Right lobe of liver (tissue), 6 donors: ENCODE results near the gene LIMK2. TPM values are rescaled to one million over a fixed set of nuclear protein-coding genes. Genes with fewer than 3 reads are reported as not detected.
"Not testable (repeated sequence)": the region's sequence is repeated elsewhere in the genome, so short reads cannot be mapped to it uniquely, and the experiment has no call there.

Experiments
- ATAC-seq, 4 donors: fragments of 200-7000 bp; cut with Tn5 transposase; one replicate each; pipeline ENCODE4 v1.9.1; 2020; ENCODE audit warnings: mild to moderate bottlenecking in 4 of 4, moderate library complexity in 4 of 4
- DNase-seq, 3 donors: peaks; one replicate each; pipeline ENCODE4 v3.0.0-alpha.2; 2020
- H3K27ac ChIP-seq, 3 donors: fragments of 200-600 bp; one replicate each; pipeline ENCODE4 v1.8.0; 2022
- H3K27me3 ChIP-seq, 2 donors: fragments of 200-600 bp; one replicate each; pipeline ENCODE4 v1.8.0; 2022
- H3K36me3 ChIP-seq, 4 donors: fragments of 200-600 bp; sonication (generic) in 1 of 4; one replicate each; pipeline versions ENCODE4 v1.5.1 to v1.8.0; 2017 to 2022; ENCODE audit warnings: control low read depth in 1 of 4
- H3K4me1 ChIP-seq, 4 donors: fragments of 200-600 bp; sonication (generic) in 1 of 4; one replicate each; pipeline versions ENCODE4 v1.5.1 to v1.8.0; 2017 to 2022; ENCODE audit warnings: control low read depth in 1 of 4
- H3K4me3 ChIP-seq, 3 donors: fragments of 200-600 bp; one replicate each; pipeline ENCODE4 v1.8.0; 2022
- H3K9me3 ChIP-seq, 4 donors: fragments of 200-600 bp; sonication (generic) in 1 of 4; one replicate each; pipeline versions ENCODE4 v1.5.1 to v1.8.0; 2017 to 2022; ENCODE audit warnings: control low read depth in 1 of 4
- POLR2A ChIP-seq: fragments of 450-650 bp; IDR thresholded peaks from one replicate; pipeline ENCODE4 v1.6.1; 2017; ENCODE audit warnings: antibody characterized with exemption, mild to moderate bottlenecking
- WGBS: methylation state at CpG from one replicate; pipeline ENCODE4 v1.1.6; 2018; ENCODE audit warnings: low coverage, low lambda C conversion rate; ENCODE audit not compliant: insufficient coverage; ENCODE audit errors: missing lambda C conversion rate; 5-methylcytosine and 5-hydroxymethylcytosine counted together
- intact Hi-C, 2 donors: fragments of 100-400 bp; cut with DNase I; formaldehyde crosslinking; loops; one replicate each; pipeline versions ENCODE4 v1.11.2 to v1.14.1; 2022
- total RNA-seq, 6 experiments: library from RNA; depleted of rRNA in 2 of 6; stranded (reverse); fragments of >200 nt in 2 of 6; fragmentation: NEBNext Ultra II Directional in 3 of 6; extraction: Animal tissue kit (Norgen Biotek cat#: 25700) in 3 of 6; gene quantifications; one replicate each; pipeline versions ENCODE4 v1.1.0 to v1.2.4, GENCODE V29; 2016 to 2023
- TF ChIP-seq, protein P1 (sequence below), 4 donors: fragments of 200-600 bp in 3 of 4; fragments of 450-650 bp in 1 of 4; IDR thresholded peaks; one replicate each; pipeline versions ENCODE4 v1.5.1 to v1.8.0; 2016 to 2022; ENCODE audit warnings: antibody characterized with exemption in 4 of 4, mild to moderate bottlenecking in 2 of 4
- donor health status: DM: no; HTN: yes; CAD: no.
- donor health status: DM: no; HTN: no; CAD: no.
- donor health status: DM: no; HTN: no; CAD: no.
- donor health status: DM: no; HTN: yes; CAD: no.
- donor health status: DM: no; HTN: yes; CAD: no.

Gene LIMK2
- total RNA-seq, 6 experiments from 2014 or later = 6.3 to 47.9 (median 19.6) TPM

DNA sequence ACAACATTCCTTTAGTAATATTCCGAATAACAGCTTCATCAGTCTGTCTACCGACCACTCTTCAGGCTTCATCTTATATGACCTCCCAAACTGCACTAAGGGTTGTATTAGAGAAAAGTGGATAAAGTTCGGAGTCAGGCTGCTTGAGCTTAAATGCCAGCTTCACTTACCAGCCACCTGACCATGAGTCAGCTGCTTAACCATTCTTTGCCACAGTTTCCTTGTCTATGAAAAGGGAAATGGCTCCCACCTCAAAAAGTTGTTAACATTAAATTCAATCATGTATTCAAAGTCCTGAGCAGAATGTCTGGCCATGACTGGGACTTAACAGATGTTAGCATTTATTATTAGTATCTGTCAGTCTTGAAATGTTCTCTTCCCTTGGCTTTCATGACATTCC is 20.9 kb downstream of the LIMK2 start:
- Histone ChIP-seq H3K27ac (peak overlapping the region in 1 of 3 donors; percentile 17), H3K27me3 (no peaks in the 10 kb centered on the region), H3K4me3 (no peak overlapping the region), H3K36me3 (no peaks in the 10 kb centered on the region), H3K9me3 (no peaks in the 10 kb centered on the region), H3K4me1 (peaks cover 0 to 41% (median 19%) of the 10 kb centered on the region in 4 donors)
- intact Hi-C loops = loop anchor here in 1 of 2 donors (10.0 kb wide), 2 partner anchors 138 to 288 kb away; no protein-coding TSS in a partner anchor
- DNase-seq (no peak), ATAC-seq (no peak)
- 88% methylated on average over 3 of the region's 3 CpGs for WGBS
- TF ChIP-seq POLR2A = no peak
- TF ChIP-seq, protein P1, sequence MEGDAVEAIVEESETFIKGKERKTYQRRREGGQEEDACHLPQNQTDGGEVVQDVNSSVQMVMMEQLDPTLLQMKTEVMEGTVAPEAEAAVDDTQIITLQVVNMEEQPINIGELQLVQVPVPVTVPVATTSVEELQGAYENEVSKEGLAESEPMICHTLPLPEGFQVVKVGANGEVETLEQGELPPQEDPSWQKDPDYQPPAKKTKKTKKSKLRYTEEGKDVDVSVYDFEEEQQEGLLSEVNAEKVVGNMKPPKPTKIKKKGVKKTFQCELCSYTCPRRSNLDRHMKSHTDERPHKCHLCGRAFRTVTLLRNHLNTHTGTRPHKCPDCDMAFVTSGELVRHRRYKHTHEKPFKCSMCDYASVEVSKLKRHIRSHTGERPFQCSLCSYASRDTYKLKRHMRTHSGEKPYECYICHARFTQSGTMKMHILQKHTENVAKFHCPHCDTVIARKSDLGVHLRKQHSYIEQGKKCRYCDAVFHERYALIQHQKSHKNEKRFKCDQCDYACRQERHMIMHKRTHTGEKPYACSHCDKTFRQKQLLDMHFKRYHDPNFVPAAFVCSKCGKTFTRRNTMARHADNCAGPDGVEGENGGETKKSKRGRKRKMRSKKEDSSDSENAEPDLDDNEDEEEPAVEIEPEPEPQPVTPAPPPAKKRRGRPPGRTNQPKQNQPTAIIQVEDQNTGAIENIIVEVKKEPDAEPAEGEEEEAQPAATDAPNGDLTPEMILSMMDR (IDR thresholded peaks at IDR 0.05) = no peak

DNA sequence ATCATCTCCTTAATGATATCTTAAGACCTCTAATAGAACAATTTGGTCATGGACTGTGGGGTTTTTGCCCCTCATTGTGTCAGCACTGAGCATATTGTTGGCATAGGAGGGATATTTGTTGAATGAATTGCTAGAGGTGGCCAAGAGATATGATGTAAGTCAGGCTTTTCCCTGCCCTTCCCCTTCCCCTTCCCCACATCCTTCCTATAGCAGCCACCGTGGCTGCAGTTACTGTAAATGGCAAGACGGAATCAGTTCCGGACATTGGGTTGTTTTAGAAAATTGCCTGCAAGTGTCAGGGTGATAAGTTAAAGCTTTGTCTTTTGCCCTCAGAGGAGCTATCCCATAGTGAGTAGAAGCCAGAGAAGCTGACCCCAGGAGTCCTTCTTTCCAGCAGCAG is 23.0 kb downstream of the LIMK2 start:
- intact Hi-C loops = loop anchor here in 1 of 2 donors (10.0 kb wide), 2 partner anchors 140 to 290 kb away; no protein-coding TSS in a partner anchor
- no peak overlapping the region for H3K4me3 ChIP-seq
- H3K4me1 ChIP-seq = peaks cover 0 to 20% (median 7%) of the 10 kb centered on the region in 4 donors
- H3K9me3 ChIP-seq = no peaks in the 10 kb centered on the region
- TF ChIP-seq POLR2A = no peak
- TF ChIP-seq, protein P1 (IDR thresholded peaks at IDR 0.05) = no peak
- peak; percentile 12 to 29 (median 15) for ATAC-seq
- peak overlapping the region in 1 of 3 donors; percentile 3 for H3K27ac ChIP-seq
- no peaks in the 10 kb centered on the region for H3K27me3 ChIP-seq
- no peak for DNase-seq
- H3K36me3 ChIP-seq = no peaks in the 10 kb centered on the region
- WGBS = 37% methylated on average over 3 of the region's 3 CpGs

DNA sequence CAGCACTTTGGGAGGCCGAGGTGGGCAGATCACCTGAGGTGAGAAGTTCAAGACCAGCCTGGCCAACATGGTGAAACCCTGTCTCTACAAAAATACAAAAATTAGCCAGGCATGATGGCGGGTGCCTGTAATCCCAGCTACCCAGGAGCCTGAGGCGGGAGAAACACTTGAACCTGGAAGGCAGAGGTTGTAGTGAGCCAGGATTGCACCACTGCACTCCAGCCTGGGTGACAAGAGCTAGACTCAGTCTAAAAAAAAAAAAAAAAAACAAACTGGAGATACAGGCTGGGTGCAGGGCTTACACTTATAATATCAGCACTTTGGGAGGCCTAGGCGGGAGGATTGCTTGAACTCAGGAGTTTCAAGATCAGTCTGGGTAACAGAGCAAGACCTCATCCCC is 23.9 kb downstream of the LIMK2 start:
- H3K4me3 ChIP-seq, DNase-seq, ATAC-seq, H3K27ac ChIP-seq, H3K36me3 ChIP-seq, H3K9me3 ChIP-seq, H3K27me3 ChIP-seq: not testable (repeated sequence)
- WGBS = 100% methylated on average over 3 of the region's 4 CpGs
- H3K4me1 ChIP-seq = peaks cover 0 to 14% (median 2%) of the 10 kb centered on the region in 4 donors
- intact Hi-C loops = loop anchor here in 1 of 2 donors (10.0 kb wide), 2 partner anchors 141 to 291 kb away; no protein-coding TSS in a partner anchor

DNA sequence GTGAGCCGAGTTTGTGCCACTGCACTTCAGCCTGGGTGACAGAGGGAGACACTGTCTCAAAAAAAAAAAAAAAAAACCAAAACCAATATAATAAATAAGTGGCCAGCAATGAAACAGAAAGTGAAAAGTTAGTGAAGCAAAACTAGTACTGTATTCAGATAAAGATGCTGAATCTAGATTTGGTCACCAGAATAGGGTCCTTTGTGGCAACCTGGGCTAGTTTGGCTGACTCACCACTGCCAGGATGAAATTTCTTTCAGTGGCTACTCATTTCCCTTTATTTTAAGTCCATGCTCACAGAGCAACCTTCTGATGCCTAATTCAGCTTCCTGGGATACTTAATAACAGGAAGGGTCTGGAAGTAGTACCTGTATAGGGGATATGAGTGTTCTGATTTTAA is 26.0 kb downstream of the LIMK2 start:
- no peak for TF ChIP-seq POLR2A
- TF ChIP-seq, protein P1 (IDR thresholded peaks at IDR 0.05) = no peak
- no peaks in the 10 kb centered on the region for H3K9me3 ChIP-seq
- H3K27ac ChIP-seq = no peak overlapping the region
- ATAC-seq (no peak), DNase-seq (no peak)
- WGBS = no CpG with 5 or more reads among the region's 1 CpG
- peaks cover 0 to 12% (median 0%) of the 10 kb centered on the region in 4 donors for H3K4me1 ChIP-seq
- no peak overlapping the region for H3K4me3 ChIP-seq
- intact Hi-C loops = loop anchor here in 1 of 2 donors (10.0 kb wide), 2 partner anchors 143 to 293 kb away; no protein-coding TSS in a partner anchor
- no peaks in the 10 kb centered on the region for H3K27me3 ChIP-seq
- H3K36me3 ChIP-seq = peaks cover 0 to 2% (median 0%) of the 10 kb centered on the region in 4 donors

DNA sequence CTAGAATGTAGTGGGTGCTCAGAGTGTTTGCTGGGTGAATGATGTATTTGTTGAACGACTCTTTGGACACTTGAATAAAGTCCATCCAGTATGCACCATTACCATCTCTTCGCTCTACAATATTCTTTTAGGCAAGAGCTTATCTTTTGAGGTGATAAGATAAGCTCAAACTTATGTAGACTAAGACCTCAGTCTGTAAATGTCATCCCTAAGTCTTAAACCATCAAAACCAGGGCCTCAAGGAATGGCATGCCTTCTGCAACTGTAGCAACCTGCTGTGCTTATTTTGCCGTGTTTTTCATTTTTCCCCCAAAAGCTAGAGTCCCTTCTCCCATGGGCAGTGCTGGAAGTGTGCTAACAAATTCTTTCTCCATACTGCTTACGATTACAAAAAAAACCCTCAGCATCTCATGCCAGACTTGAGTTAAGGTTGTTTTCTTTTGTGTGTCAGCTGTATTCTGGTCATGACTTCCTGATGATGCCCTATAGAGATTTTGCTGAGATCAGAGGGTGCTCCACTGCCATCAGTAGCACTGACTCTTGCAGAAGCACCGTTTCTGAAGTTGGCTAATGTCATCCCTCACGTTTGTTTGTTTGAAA is 27.8 kb downstream of the LIMK2 start:
- H3K27me3 ChIP-seq = no peaks in the 10 kb centered on the region
- peaks cover 0 to 19% (median 0%) of the 10 kb centered on the region in 4 donors for H3K4me1 ChIP-seq
- peaks cover 0 to 2% (median 0%) of the 10 kb centered on the region in 4 donors for H3K36me3 ChIP-seq
- H3K27ac ChIP-seq = no peak overlapping the region
- no peaks in the 10 kb centered on the region for H3K9me3 ChIP-seq
- intact Hi-C loops = loop anchor here in 1 of 2 donors (10.0 kb wide), 2 partner anchors 145 to 295 kb away; no protein-coding TSS in a partner anchor
- TF ChIP-seq POLR2A = no peak
- TF ChIP-seq, protein P1 (IDR thresholded peaks at IDR 0.05) = no peak
- WGBS = 45% methylated on average over 6 of the region's 6 CpGs
- DNase-seq = no peak
- no peak overlapping the region for H3K4me3 ChIP-seq
- ATAC-seq = peak in 3 of 4 donors; percentile 12 to 31 (median 15)
